SK-N-SH treated with all-trans-retinoic acid at 6 μM for 48 hours (cell line): ENCODE results near the gene KCNK10.

ENCODE experiments used
- CSDC2 ChIP-seq: fragments of 250-450 bp; sonication (Bioruptor Pico); IDR thresholded peaks from 2 replicates; pipeline ENCODE4 v1.5.0; 2020; ENCODE audit warnings: mild to moderate bottlenecking, moderate library complexity
- ESRRG ChIP-seq: fragments of 250-450 bp; sonication (Bioruptor Pico); IDR thresholded peaks from 2 replicates; pipeline ENCODE4 v1.6.1; 2021; ENCODE audit warnings: mild to moderate bottlenecking
- OSR1 ChIP-seq: fragments of 250-450 bp; sonication (Bioruptor Pico); IDR thresholded peaks from 2 replicates; pipeline ENCODE4 v1.8.0; 2022; ENCODE audit warnings: moderate library complexity, mild to moderate bottlenecking, inconsistent platforms
- SNAI2 ChIP-seq: fragments of 250-450 bp; sonication (Bioruptor Pico); IDR thresholded peaks from 2 replicates; pipeline ENCODE4 v1.5.0; 2020; ENCODE audit warnings: mild to moderate bottlenecking, moderate library complexity
- TOX ChIP-seq: fragments of 250-450 bp; sonication (Bioruptor Pico); IDR thresholded peaks from 2 replicates; pipeline ENCODE4 v1.8.0; 2021; ENCODE audit warnings: mild to moderate bottlenecking, moderate library complexity, borderline replicate concordance

GRCh38 chr14:88326352-88327103, 3.5 kb upstream of the KCNK10 start:
- TF ChIP-seq OSR1 (no peak), ESRRG (CRISPR knock-in tag) (no peak), CSDC2 (no peak), SNAI2 (CRISPR knock-in tag) (no peak), TOX (CRISPR knock-in tag) (no peak)
